Heart left ventricle (tissue), 16 donors: ENCODE results near the gene RCHY1. TPM values are rescaled to one million over a fixed set of nuclear protein-coding genes. Genes with fewer than 3 reads are reported as not detected.
"Not testable (repeated sequence)": the region's sequence is repeated elsewhere in the genome, so short reads cannot be mapped to it uniquely, and the experiment has no call there.

Source experiments
- ATAC-seq, 4 donors: fragments of 200-7000 bp; cut with Tn5 transposase; one replicate each; pipeline ENCODE4 v1.9.1; 2020 to 2022; ENCODE audit warnings: moderate library complexity in 4 of 4, mild to moderate bottlenecking in 3 of 4, moderate number of reproducible peaks in 1 of 4
- DNase-seq, 5 donors: peaks; one replicate each; pipeline ENCODE4 v3.0.0-alpha.2; 2020
- H3K27ac ChIP-seq, 12 donors: fragments of 200-600 bp; sonication (generic) in 4 of 12; one replicate each; pipeline versions ENCODE4 v1.5.0 to v1.8.0; 2016 to 2022; ENCODE audit warnings: mild to moderate bottlenecking in 2 of 12
- H3K27me3 ChIP-seq, 9 donors: fragments of 200-600 bp; sonication (generic) in 2 of 9; one replicate each; pipeline versions ENCODE4 v1.5.1 to v1.8.0; 2016 to 2022; ENCODE audit warnings: mild to moderate bottlenecking in 3 of 9
- H3K36me3 ChIP-seq, 9 donors: fragments of 200-600 bp; sonication (generic) in 2 of 9; one replicate each; pipeline versions ENCODE4 v1.5.0 to v1.8.0; 2018 to 2022; ENCODE audit warnings: mild to moderate bottlenecking in 2 of 9
- H3K4me1 ChIP-seq, 12 donors: fragments of 200-600 bp; sonication (generic) in 4 of 12; one replicate each; pipeline versions ENCODE4 v1.5.0 to v1.8.0; 2016 to 2022; ENCODE audit warnings: mild to moderate bottlenecking in 3 of 12
- H3K4me3 ChIP-seq, 12 donors: fragments of 200-600 bp; sonication (generic) in 4 of 12; one replicate each; pipeline versions ENCODE4 v1.5.0 to v1.8.0; 2017 to 2022; ENCODE audit warnings: mild to moderate bottlenecking in 9 of 12, moderate library complexity in 4 of 12
- H3K9me3 ChIP-seq, 12 donors: fragments of 200-600 bp; sonication (generic) in 4 of 12; one replicate each; pipeline versions ENCODE4 v1.5.0 to v1.8.0; 2016 to 2022; ENCODE audit warnings: mild to moderate bottlenecking in 1 of 12
- CTCF ChIP-seq, 12 donors: fragments of 200-600 bp; sonication (generic) in 4 of 12; IDR thresholded peaks; one replicate each; pipeline versions ENCODE4 v1.5.0 to v1.8.0; 2018 to 2022; ENCODE audit warnings: antibody characterized with exemption in 12 of 12, mild to moderate bottlenecking in 5 of 12
- POLR2A ChIP-seq, 2 donors: fragments of 450-650 bp; IDR thresholded peaks; one replicate each; pipeline ENCODE4 v1.6.1; 2017; ENCODE audit warnings: antibody characterized with exemption in 2 of 2, mild to moderate bottlenecking in 2 of 2, moderate library complexity in 2 of 2
- WGBS, 4 donors: extraction: QIAGEN DNeasy Blood & Tissue Kit in 2 of 4; methylation state at CpG; one replicate each; pipeline versions ENCODE4 v1.1.5 to v1.1.7; 2013 to 2018; 5-methylcytosine and 5-hydroxymethylcytosine counted together
- intact Hi-C, 10 donors: fragments of 100-400 bp; cut with DNase I; formaldehyde crosslinking; loops; one replicate each; pipeline versions ENCODE4 v1.11.1 to v1.14.2; 2022
- polyA plus RNA-seq, 2 donors: library from polyadenylated mRNA; stranded (reverse); fragments of 200-250 nt; gene quantifications; one replicate each; pipeline ENCODE4 v1.2.3, GENCODE V29; 2013
- total RNA-seq, 9 donors: library from RNA; depleted of rRNA in 2 of 9; stranded (reverse); fragments of >200 nt in 2 of 9; fragmentation: NEBNext Ultra II Directional in 3 of 9; extraction: Animal tissue kit (Norgen Biotek cat#: 25700) in 3 of 9; gene quantifications; one replicate each; pipeline versions ENCODE4 v1.1.0 to v1.2.4, GENCODE V29; 2016 to 2023
- donor health status: ischemic (EF 13 %, LVEDD 7.1; RV severe dilation, severe dysfunction).
- donor health status: healthy with polysubstance abuse.
- donor health status: DM: no; HTN: yes; CAD: no.
- donor health status: DM: no; HTN: no; CAD: no.
- donor health status: ischemic (EF 25% LVEDD 6.9; RV normal size, moderate dysfunction).
- donor health status: ischemic (EF 25% LVEDD 5.7; RV mildly dilated, moderate dysfunction).
- donor health status: healthy.
- donor health status: DM: yes; HTN: yes; CAD: no.
- donor health status: ischemic (EF 35%, LVEDD 5.7; RV mildly dilated, moderate dysfunction).
- donor health status: nonischemic (EF 11% LVEDD 7.7; RV severe dilation, severe dysfunction).
- donor health status: DM: yes; HTN: yes; CAD: no.
- donor health status: PGD.
- donor health status: ischemic (EF 29% LVEDD 5.4; RV normal size, mild dysfunction).
- donor health status: nonischemic (EF 23%, LVEDD 6.1; RV moderate dilation, normal function).

RCHY1 gene
- total and polyA plus RNA-seq, 11 donors = 17.7 to 54.1 (median 38.4) TPM

DNA sequence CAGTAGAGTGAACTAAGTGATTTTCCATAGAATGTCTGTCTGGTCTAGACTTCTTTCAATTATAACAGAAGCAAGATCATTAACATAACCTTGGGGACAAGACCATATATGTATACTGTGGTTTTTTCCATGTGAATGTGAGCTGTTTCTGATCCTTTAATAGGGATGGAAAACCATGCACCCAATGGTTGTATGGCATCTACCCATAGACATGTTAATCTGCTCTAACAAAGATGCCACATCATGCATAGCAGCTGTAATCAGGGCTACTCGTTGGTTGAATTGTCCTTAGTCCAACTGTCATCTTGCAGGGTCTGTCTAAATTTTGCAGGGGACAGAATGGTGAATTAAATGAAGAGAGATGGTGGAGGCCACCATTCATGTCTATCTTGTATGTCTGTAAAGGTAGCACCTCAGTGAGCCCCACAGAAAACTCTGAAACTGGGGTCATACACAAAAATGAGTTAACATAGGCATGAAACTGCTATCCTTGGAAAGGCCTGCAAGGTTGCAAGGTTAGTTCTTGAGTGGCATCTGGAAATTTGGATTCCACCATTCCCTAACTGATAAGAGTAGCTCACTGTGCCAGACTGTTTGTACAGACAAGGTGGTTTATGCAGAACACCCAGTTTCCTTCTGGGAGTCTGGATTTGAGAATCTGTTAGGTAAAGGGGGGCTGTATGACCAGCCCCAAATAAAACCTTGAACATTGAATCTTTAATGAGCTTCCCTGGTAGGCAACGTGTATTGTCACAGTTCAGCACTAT is 16.5 kb upstream of the RCHY1 start:
- ATAC-seq (peak in 1 of 4 donors; percentile 36), DNase-seq (no peak)
- Histone ChIP-seq H3K9me3 (peaks cover 0 to 14% (median 0%) of the 10 kb centered on the region in 12 donors), H3K27me3 (no peaks in the 10 kb centered on the region), H3K27ac (no peak overlapping the region), H3K4me3 (no peak overlapping the region), H3K4me1 (peaks cover 0 to 7% (median 0%) of the 10 kb centered on the region in 12 donors), H3K36me3 (peaks cover 0 to 72% (median 57%) of the 10 kb centered on the region in 9 donors)
- TF ChIP-seq POLR2A (IDR thresholded peaks at IDR 0.05) = no peak
- no peak for TF ChIP-seq CTCF (IDR thresholded peaks at IDR 0.05)
- intact Hi-C loops = no loop called here
- WGBS, 4 donors = 71 to 79% (median 76%) methylated on average over 2 of the region's 2 CpGs

DNA sequence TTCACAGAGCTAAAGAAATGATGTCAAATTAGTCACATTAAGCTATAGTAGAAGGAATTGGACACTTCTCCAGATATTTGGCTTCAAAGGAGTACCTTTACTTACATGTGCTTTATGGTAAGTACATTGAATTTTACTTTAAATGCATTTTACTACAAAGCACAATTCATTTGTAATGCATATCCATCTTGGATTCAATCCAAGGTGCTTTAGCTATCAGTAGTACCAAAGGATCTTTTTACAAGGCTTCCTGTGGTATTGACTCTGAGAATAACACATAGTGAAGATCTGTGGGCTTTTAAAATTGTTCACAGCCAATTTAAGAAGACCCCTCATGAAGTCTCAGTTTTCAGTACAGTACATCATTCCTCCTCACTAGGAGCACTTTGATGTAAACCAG is 13.3 kb upstream of the RCHY1 start:
- TF ChIP-seq CTCF (IDR thresholded peaks at IDR 0.05) = no peak
- no peak for TF ChIP-seq POLR2A (IDR thresholded peaks at IDR 0.05)
- Histone ChIP-seq H3K27ac (no peak overlapping the region), H3K36me3 (peaks cover 0 to 97% (median 79%) of the 10 kb centered on the region in 9 donors), H3K9me3 (peaks cover 0 to 3% (median 0%) of the 10 kb centered on the region in 12 donors), H3K4me3 (no peak overlapping the region), H3K4me1 (peaks cover 0 to 7% (median 0%) of the 10 kb centered on the region in 12 donors), H3K27me3 (no peaks in the 10 kb centered on the region)
- intact Hi-C loops = no loop called here
- ATAC-seq (no peak), DNase-seq (no peak)

GRCh38 chr4:75525910-75526309 is 11.7 kb upstream of the RCHY1 start:
- H3K9me3 ChIP-seq = no peaks in the 10 kb centered on the region
- intact Hi-C loops = no loop called here
- peaks cover 0 to 99% (median 80%) of the 10 kb centered on the region in 9 donors for H3K36me3 ChIP-seq
- H3K27me3 ChIP-seq = no peaks in the 10 kb centered on the region
- H3K4me1 ChIP-seq = peaks cover 0 to 3% (median 0%) of the 10 kb centered on the region in 12 donors
- no peak for DNase-seq
- no peak overlapping the region for H3K27ac ChIP-seq
- no peak for ATAC-seq
- WGBS, 4 donors = 93 to 100% (median 100%) methylated on average over 1 of the region's 1 CpG
- no peak overlapping the region for H3K4me3 ChIP-seq
- TF ChIP-seq CTCF (IDR thresholded peaks at IDR 0.05) = no peak

- H3K36me3 ChIP-seq = peaks cover 0 to 99% (median 79%) of the 10 kb centered on the region in 9 donors
- intact Hi-C loops = no loop called here
- TF ChIP-seq CTCF (IDR thresholded peaks at IDR 0.05) (no peak), POLR2A (IDR thresholded peaks at IDR 0.05) (no peak)
- DNase-seq (no peak), ATAC-seq (no peak)
- H3K27me3 ChIP-seq = no peaks in the 10 kb centered on the region
- no peak overlapping the region for H3K27ac ChIP-seq
- 94 to 98% (median 95%) methylated on average over 1 of the region's 1 CpG for WGBS, 4 donors
- no peaks in the 10 kb centered on the region for H3K4me1 ChIP-seq
- no peaks in the 10 kb centered on the region for H3K9me3 ChIP-seq
- H3K4me3 ChIP-seq = no peak overlapping the region
Observed at GRCh38 chr4:75525086-75525485, 10.9 kb upstream of the RCHY1 start.

DNA sequence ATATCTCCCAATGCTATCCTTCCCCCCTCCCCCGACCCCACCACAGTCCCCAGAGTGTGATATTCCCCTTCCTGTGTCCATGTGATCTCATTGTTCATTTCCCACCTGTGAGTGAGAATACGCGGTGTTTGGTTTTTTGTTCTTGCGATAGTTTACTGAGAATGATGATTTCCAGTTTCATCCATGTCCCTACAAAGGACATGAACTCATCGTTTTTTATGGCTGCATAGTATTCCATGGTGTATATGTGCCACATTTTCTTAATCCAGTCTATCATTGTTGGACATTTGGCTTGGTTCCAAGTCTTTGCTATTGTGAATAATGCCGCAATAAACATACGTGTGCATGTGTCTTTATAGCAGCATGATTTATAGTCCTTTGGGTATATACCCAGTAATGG is 5.2 kb upstream of the RCHY1 start:
- Histone ChIP-seq H3K36me3 (peaks cover 0 to 75% (median 54%) of the 10 kb centered on the region in 9 donors), H3K4me1 (peaks cover 0 to 21% (median 10%) of the 10 kb centered on the region in 12 donors)
- DNase-seq, ATAC-seq, H3K4me3 ChIP-seq, H3K27ac ChIP-seq, H3K9me3 ChIP-seq, H3K27me3 ChIP-seq: not testable (repeated sequence)
- 89 to 99% (median 97%) methylated on average over 3 to 4 of the region's 7 CpGs for WGBS, 4 donors
- intact Hi-C loops = loop anchor here in 1 of 10 donors (10.0 kb wide), 2 partner anchors 155 to 585 kb away; partner anchors contain the start of genes G3BP2 and PARM1
